GM19468 (cell line): ENCODE data around the gene SCN9A.
"Not testable (repeated sequence)": the region's sequence is repeated elsewhere in the genome, so short reads cannot be mapped to it uniquely, and the experiment has no call there.

Source experiments
- ATAC-seq: cut with Tn5 transposase; IDR thresholded peaks from one replicate; pipeline ENCODE4 v1.9.1; 2021; ENCODE audit warnings: mild to moderate bottlenecking, moderate library complexity, moderate number of reproducible peaks; ENCODE audit not compliant: unreplicated experiment; ENCODE audit errors: extremely low read depth

The SCN9A gene

GRCh38 chr2:166257859-166258258 is 117.9 kb downstream of the SCN9A start:
- no peak for ATAC-seq

GRCh38 chr2:166256896-166257295 is 118.8 kb downstream of the SCN9A start:
- ATAC-seq = no peak

- ATAC-seq = no peak
These were observed 126.4 kb downstream of the SCN9A start for GRCh38 chr2:166249318-166249717.

- ATAC-seq = no peak
These were observed 128.8 kb downstream of the SCN9A start for GRCh38 chr2:166246901-166247300.

- ATAC-seq = no peak
These were observed 133.4 kb downstream of the SCN9A start for GRCh38 chr2:166242309-166242708.

- no peak for ATAC-seq
These were observed 135.1 kb downstream of the SCN9A start for GRCh38 chr2:166240387-166241313.

- ATAC-seq = no peak
These were observed 136.2 kb downstream of the SCN9A start for GRCh38 chr2:166239548-166239947.

- no peak for ATAC-seq
These were observed 137.6 kb downstream of the SCN9A start for GRCh38 chr2:166238176-166238575.

GRCh38 chr2:166234112-166234846 is 141.5 kb downstream of the SCN9A start:
- ATAC-seq = no peak

- ATAC-seq = no peak
These were observed 142.5 kb downstream of the SCN9A start for GRCh38 chr2:166233244-166233643.

- ATAC-seq = no peak
These were observed 145.0 kb downstream of the SCN9A start for GRCh38 chr2:166230724-166231070.

GRCh38 chr2:166230024-166230723 is 145.6 kb downstream of the SCN9A start:
- ATAC-seq = no peak

- no peak for ATAC-seq
These were observed 146.1 kb downstream of the SCN9A start for GRCh38 chr2:166229678-166230023.

GRCh38 chr2:166224197-166224596 is 151.5 kb downstream of the SCN9A start:
- no peak for ATAC-seq

GRCh38 chr2:166223298-166223697 is 152.4 kb downstream of the SCN9A start:
- no peak for ATAC-seq

- ATAC-seq = no peak
These were observed 164.7 kb downstream of the SCN9A start for GRCh38 chr2:166211079-166211478.

- ATAC-seq = not testable (repeated sequence)
These were observed 165.8 kb downstream of the SCN9A start for GRCh38 chr2:166209944-166210343.

- not testable (repeated sequence) for ATAC-seq
These were observed 166.4 kb downstream of the SCN9A start for GRCh38 chr2:166209367-166209766.

- ATAC-seq = not testable (repeated sequence)
These were observed 169.6 kb downstream of the SCN9A start for GRCh38 chr2:166206153-166206552.

- no peak for ATAC-seq
These were observed 173.0 kb downstream of the SCN9A start for GRCh38 chr2:166202778-166203177.

- no peak for ATAC-seq
These were observed 178.3 kb downstream of the SCN9A start for GRCh38 chr2:166197446-166197845.
